GM19395 (cell line): ENCODE measurements around the gene SLC35F2.
A peak's percentile ranks its signal among the peaks of the same experiment; 100 is the strongest.
"Not testable (repeated sequence)": the region's sequence is repeated elsewhere in the genome, so short reads cannot be mapped to it uniquely, and the experiment has no call there.

ENCODE experiments used
- ATAC-seq: cut with Tn5 transposase; IDR thresholded peaks from one replicate; pipeline ENCODE4 v1.9.1; 2021; ENCODE audit warnings: mild to moderate bottlenecking, moderate library complexity; ENCODE audit not compliant: unreplicated experiment

SLC35F2 gene

DNA sequence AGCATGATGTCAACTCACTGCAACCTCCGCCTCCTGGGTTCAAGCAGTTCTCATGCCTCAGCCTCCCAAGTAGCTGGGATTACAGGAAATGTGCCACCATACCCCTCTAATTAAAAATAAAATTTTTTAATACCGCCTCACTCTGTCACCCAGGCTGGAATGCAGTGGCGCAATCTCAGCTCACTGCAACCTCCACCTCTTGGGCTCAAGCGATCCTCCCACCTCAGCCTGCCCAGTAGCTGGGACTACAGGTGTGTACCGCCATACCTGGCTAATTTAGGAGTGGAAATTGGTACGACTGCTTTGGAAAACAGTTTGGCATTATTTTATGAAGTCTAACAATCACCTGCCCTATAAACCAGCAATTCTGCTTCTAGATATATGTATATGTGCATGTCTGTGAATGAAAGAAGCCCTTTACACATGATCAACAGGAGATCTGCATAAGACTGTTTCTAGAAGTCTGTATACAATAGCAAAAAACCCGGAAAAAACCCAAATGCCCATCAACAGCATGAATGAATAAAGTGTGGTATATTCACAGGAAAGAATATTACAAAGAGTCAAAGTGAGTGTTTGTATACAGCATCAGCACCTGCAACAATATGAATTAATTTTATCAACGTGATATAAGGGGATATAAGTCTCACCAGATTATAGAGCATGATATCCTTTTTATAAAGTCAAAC is 16.0 kb downstream of the SLC35F2 start:
- ATAC-seq = no peak

DNA sequence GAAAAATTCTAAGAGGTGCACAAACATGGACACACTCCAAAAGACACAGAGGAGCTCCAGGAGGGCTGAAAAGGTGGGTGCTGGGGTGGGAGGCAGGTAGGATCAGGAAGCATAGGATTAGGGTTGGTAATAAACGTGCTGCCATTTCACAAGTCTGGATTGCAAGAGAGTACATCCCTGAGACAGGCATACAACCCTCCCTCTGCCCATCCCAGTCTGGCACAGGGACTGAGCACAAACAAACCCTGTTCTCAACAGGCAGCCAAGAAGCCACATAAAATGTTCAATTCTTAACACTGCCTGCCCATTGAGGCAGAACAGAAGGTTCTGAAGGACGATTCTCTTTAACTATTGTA is 18.5 kb downstream of the SLC35F2 start:
- peak; percentile 26 for ATAC-seq

DNA sequence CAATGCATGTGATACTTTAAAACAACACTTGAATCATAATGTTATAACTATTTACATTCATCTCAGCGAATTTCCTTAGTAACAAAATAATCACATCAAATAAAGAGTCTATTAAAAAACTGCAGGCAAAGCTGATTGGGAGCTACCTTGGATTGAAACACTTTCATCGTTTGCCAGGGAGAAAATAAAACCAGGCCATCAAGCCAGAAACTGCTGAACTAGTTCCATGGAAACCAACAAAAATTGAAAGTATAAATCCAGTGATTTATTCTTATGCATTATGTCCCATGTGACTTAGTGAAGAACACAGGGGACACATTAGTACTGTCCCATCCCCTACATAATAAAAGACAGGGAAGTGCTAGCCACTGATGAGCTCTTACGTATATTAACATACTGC is 21.7 kb downstream of the SLC35F2 start:
- no peak for ATAC-seq

DNA sequence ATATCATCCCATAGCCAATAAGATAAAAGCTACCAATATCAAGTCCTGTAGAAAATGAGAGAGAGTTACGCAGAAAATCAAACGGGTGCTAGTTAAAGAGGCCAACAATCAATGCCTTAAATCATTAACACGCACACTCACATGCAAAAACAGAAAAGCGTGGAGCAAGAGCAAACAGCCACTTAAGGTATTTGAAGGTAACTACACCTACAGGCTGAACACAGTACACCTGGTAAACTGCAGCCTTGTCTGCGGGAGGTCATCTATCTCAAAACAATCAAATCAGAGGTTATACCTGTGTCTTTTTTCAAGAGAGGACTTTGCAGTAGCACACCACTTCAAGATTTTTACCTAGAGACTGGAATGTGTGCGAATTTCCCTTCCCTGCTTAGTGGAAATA is 23.6 kb downstream of the SLC35F2 start:
- ATAC-seq = no peak

DNA sequence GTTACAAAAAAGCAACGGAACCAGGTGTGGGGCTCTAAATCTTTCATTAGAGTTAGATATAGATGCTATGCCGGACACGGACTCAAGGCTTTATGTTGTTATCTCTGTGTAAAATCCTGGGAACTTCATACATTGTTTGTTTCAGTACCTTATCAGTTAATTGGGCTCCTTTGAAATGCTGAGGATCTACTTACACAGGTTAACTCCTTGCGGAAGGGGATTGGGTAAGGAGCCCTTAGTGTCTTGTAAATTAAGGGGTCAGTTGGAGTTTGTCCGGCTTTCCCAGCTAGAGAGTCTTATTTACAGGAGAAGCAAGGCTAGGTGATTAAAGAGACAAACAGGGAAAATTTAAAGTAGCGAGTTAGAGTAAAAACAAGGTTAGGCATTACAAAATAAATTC is 24.7 kb downstream of the SLC35F2 start:
- not testable (repeated sequence) for ATAC-seq

DNA sequence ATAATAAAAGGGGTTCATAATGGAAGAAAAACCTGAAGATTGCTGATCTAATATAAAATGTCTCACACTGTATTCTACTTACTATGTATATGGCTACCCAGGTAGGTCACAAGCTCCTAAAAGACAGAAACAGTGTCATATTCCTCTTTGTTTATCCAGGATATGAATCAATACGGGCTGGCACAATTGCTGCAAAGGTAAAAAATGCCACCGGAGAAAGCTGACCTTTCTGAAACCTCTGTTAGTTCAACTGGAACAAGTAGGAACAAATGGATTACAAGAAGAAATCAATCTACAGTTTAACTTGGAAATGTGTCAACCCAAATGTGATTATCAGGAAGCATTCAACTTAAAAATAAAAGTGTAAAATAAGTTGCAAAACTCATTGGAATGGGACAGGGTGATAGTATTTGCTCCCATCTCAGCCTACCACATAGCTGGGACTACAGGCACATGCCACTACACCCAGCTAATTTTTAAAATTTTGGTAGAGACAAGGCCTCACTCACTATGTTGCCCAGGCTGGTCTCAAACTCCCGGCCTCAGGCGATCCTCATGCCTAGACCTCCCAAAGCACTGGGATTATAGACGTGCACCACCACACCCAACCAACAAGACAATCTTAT is 27.6 kb downstream of the SLC35F2 start:
- no peak for ATAC-seq

DNA sequence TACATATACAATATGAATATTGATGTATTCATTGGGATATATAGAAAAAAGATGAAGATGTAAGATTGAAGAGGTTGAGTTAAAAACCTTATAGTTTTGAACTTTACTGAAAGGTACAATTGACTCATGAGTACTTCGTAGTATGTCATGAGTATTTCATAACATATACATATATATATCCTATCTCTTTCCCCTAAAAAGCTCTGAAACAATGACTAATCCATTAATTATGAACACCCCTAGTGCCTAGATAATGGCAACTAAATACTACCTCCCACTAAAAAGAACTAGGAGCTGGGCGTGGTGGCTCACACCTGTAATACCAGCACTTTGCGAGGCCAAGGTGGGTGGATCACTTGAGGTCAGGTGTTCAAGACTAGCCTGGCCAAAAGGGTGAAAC is 31.5 kb downstream of the SLC35F2 start:
- ATAC-seq = no peak

DNA sequence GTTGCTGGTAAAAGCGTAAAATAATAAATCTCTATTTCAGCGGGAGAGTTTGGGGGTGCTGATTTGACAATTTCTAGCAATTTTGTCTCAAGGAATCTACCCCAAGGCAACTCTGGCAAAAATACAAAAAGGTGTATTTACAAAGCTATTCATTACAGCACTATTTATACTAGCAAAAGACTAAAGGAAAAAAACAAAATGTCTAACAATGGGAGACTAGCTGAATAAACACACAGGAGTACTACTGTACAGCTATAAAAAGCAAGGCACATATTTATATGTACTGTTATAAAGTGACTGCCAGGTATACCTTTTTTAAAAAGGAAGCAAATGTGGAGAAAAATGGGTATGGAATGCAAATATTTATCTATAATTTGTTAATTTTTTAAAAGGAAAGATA is 32.7 kb downstream of the SLC35F2 start:
- ATAC-seq = no peak

DNA sequence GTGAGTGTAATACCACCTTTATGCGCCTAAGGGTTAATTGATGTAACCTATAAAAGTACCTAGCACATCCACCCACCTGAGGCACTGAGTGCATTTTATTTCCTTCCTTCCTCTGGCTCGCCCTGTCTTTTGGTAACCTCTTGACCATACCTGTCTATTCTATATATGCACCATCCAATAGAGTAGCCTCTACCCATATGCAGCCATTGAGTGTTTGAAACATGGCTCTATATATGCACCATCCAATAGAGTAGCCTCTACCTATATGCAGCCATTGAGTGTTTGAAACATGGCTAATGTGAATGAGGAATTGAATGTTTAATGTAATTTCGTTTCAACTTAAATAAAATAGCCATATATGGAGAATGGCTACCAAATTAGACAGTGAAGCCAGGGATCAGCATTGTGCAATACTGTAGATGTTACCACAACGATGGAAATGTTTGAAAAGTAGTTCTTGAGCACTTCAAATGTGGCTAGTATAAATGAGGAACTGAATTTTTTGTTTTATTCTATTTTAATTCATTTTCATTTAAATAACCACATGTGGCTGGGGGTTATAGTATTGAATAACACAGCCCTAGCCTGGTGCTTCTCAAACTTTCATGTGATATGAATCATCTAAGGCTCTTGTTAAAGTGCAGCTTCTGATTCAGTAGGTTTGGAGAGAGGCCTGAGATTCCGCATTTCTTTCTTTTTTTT is 33.8 kb downstream of the SLC35F2 start:
- ATAC-seq = peak; percentile 46

DNA sequence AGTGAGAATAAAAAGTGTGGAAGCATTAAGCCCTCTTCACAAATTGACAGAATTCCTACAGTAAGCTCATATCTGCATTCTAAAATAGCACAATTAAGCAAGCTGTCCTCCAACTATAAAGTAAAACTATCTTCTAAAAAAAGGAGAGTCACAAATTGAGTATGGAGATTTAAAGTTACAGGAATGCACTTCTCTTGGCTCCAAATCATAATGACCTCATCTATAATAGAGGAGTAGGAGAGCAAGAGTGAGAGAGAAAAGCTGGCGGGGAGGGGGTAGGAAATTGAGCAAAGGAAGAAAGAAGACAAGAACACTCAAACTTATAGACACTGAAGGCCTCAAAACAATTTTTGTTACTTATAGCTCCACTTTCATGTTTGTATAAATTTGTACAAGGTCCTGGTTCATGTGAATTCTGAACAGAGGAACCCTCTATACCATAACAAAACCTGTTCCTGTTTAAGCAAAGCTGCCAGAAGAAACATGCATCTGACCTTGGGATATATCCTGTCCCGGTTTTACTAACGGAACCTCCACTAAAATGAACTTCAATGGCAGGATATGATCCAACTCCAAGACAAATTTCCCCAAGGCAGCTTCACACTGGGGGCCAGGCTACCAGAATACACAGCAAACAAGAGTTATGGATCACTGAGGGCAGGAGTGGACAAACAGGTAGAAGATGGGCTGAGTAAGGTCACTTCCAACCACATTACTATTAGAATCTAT is 37.2 kb downstream of the SLC35F2 start:
- no peak for ATAC-seq

DNA sequence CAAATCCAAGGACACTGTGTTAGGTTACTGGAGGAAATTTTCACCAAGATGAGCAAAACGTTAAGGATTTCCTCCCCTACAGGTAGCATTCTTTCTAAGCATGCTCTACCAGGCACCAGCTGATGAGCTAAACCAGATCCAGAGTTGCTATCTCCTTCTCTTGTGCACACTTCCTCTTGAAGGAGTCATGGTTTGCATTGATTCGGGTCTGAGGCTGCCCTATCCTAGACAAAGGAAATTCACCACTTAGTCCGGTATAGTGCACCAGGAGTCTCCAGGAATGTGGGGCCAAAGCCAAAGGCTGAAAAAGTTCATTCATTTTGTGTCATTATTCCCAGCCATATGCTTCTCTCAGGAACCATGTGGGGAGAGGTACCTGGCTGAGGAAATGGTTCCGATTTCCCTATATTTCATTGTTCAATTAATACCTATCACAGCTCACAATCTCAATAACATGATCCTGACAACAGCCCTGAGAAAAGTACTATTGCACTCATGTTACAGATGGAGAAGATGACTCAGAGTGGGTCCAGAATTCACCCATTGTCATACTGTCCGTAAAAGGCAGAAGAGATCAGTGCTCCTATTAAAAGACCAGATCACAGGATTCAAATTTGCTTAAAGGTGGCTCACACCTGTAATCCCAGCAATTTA is 39.1 kb downstream of the SLC35F2 start:
- no peak for ATAC-seq

DNA sequence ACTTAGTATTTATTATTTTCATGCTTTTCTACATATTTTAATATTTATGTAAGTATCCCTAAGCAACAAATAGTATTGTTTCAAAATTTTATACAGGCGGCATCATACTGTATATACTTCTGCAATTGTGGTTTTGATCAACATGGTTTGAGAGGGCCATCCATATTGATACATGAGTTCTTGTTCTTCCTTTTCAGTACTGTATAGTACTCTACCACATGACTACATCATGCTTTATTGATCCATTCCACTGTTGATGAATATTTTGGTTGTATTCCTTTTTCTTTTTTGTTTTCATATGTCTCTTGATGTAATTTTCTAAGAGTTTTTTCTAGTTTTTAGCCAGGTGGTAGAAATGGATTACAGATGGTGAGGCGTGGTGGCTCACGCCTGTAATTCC is 40.1 kb downstream of the SLC35F2 start:
- ATAC-seq = no peak

DNA sequence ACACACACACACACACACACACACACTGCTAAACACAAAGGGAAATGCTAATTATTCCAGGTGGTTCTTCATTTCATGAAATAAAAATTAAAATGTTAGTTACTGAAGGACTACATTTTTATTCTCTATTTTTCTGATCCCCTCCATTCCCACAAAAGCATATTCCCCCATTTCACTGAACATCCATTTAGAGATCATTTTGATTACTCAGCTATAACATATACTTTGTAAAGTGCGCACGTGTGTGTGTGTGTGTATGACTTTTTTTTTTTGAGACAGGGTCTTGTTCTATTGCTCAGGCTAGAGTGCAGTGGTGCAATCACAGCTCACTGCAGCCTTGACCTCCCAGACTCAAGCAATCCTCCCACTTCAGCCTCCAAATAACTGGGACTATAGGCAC is 42.6 kb downstream of the SLC35F2 start:
- no peak for ATAC-seq

DNA sequence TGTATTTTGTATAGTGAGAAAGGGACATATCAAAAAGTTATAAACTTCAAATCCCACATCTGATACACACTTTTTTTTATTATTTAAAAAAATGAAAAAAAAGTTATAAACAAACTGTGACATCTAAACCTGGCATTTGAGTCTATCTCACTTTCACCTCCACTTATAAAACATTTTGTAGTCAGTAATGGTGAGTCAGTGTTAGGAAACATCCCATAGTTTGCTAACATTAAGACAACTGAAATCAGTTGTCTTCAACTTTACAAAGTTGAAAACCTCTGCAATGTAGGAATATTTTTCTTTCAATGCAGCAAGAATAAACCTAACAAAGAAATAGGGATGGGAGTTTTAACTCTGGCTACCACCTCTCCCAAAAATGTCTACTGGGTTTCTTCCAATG is 47.7 kb downstream of the SLC35F2 start:
- no peak for ATAC-seq

DNA sequence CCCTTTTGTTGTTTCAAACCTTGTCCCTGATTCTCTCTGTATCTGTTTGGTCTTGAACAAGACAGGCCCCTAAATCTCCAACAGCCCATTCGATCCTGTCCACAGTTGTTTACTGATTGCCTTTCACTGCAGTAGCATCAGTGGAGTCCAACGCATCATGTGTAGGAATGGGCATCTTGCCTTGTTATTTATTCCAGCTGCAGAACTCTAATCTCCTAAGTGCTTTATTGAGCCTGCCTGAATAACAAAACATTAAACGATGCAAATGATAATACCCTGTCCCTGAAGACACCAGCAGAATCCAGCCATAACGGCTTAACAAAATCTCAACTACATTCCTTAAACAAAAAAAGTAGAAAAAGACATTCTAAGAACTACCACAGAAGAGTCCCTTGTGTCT is 50.1 kb downstream of the SLC35F2 start:
- no peak for ATAC-seq

DNA sequence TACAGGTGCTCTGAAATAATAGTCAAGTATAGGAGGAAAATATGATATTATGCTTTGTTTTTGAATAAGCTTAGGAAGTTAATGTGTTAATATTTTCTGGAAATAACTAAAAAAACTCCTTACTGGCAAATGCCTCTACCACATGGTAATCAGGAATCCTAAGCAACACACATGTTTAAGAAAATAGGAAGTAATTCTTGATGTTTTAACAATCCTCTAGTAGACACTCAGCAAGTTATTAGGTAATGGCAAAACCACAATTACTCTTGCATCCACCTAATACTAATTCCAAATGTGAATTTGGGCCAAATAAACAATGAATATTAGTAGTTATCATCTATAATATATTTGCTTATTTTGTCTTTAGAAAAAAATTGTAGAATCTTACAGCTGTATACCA is 53.6 kb downstream of the SLC35F2 start:
- no peak for ATAC-seq

DNA sequence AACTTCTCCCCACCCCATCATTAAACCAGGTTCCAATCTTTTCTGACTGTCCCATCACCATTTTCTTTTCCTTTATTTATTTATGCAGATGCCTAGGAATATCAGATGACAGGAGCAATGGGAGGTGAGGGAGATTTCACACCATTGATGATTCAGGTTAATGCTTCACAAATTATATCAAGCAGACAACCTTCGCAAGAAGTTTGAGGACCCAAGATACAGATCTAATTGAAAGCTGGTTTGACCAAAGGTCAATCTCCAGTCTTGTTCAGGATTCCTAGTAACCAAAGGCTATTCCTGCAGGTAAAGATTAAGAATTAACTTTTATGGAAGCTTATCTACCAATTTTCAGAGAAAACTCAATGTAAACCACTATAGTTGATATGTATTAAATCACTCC is 54.4 kb downstream of the SLC35F2 start:
- no peak for ATAC-seq

DNA sequence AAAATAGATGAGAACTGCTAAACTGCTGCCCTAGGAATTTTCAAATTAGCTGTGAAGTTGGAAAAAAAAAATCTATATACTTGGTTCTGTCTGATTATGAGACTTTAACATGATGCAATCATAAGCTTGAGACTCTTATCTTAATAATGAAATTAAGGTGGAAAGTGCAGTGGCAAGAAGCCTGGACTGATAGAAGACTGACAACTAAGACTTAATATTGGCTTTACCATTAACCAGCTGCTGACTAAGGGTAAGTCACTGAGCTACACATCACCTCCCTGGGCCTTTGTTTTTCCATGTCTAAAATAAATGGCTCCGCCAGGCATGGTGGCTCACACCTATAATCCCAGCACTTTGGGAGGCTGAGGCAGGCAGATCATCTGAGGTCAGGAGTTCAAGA is 56.9 kb downstream of the SLC35F2 start:
- no peak for ATAC-seq

DNA sequence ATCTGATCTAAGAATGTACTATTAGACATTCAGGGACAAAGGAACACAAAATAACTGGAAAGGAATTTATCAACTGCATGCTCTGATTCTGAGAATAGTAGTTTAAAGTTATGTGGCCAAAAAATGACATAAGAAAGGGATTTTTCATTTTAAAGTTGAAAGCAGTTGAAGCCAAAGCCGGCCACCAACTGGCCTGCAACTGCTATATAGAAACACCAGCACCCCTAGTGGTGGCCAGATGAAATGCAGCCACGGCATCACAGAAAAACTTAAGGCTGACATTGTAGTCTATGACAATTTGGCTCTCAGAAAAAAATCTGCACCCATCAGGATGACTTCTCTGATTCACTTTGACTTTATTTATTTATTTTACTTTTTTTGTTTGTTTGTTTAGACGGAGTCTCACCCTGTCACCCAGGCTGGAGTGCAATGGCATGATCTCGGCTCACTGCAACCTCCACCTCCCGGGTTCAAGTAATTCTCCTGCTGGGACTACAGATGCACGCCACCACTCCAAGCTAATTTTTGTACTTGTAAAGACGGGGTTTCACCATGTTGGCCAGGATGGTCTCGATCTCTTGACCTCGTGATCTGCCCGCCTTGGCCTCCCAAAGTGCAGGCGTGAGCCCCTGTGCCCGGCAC is 59.2 kb downstream of the SLC35F2 start:
- peak; percentile 97 for ATAC-seq

DNA sequence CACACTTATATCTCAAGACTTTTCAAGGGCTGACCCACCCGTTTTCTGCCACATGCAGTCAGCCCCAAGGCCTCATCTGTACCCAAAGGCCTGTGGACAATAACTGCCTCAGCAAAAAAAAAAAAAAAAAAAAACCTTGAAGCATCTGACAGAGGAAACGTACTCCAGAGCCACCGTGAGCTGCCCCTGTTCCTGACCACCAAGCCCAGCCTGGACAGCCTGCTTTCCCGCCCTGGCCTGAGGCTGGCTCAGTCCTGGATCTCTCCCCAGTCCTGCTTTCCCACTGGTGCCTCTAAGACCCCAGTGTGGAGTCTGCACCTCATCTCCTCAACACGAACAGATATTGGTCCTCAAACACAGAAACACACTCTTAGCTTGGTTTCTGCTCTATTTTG is 66.5 kb downstream of the SLC35F2 start:
- ATAC-seq = no peak
